Mesendoderm (in vitro differentiated cells): ENCODE results near the gene PTPN21.
"Not testable (repeated sequence)": the region's sequence is repeated elsewhere in the genome, so short reads cannot be mapped to it uniquely, and the experiment has no call there.

Source experiments
- DNase-seq: peaks from one replicate; pipeline ENCODE4 v3.0.0; 2013
- H2AK5ac ChIP-seq: 2 replicates; pipeline ENCODE4 v1.6.1; 2013; ENCODE audit warnings: low read length, inconsistent platforms
- H2BK120ac ChIP-seq: 2 replicates; pipeline ENCODE4 v1.6.1; 2013; ENCODE audit warnings: low read depth, mild to moderate bottlenecking, low read length, moderate library complexity, mixed read lengths
- H2BK15ac ChIP-seq: replicated peaks from 2 replicates; pipeline ENCODE4 v1.6.1; 2013; ENCODE audit warnings: low read depth, mild to moderate bottlenecking, moderate library complexity
- H2BK5ac ChIP-seq: 2 replicates; pipeline ENCODE4 v1.6.1; 2013; ENCODE audit warnings: low read length, inconsistent platforms
- H3K18ac ChIP-seq: 2 replicates; pipeline ENCODE4 v1.6.1; 2013; ENCODE audit warnings: mild to moderate bottlenecking, low read length, mixed read lengths
- H3K23ac ChIP-seq: one replicate; pipeline ENCODE4 v1.6.1; 2013; ENCODE audit warnings: low read length
- H3K27ac ChIP-seq: 2 replicates; pipeline ENCODE4 v1.5.1; 2013; ENCODE audit warnings: low read depth, mild to moderate bottlenecking, inconsistent platforms, low read length, moderate library complexity
- H3K27me3 ChIP-seq: 2 replicates; pipeline ENCODE4 v1.6.1; 2013; ENCODE audit warnings: low read length, control low read depth, mild to moderate bottlenecking, inconsistent platforms; ENCODE audit not compliant: insufficient read depth, poor library complexity
- H3K36me3 ChIP-seq: 2 replicates; pipeline ENCODE4 v1.6.1; 2013; ENCODE audit warnings: low read length, inconsistent platforms; ENCODE audit not compliant: control insufficient read depth, insufficient read depth
- H3K4ac ChIP-seq: one replicate; pipeline ENCODE4 v1.6.1; 2013; ENCODE audit warnings: low read depth, mild to moderate bottlenecking, low read length, moderate library complexity
- H3K4me1 ChIP-seq: 2 replicates; pipeline ENCODE4 v1.6.1; 2013; ENCODE audit warnings: low read depth, low read length, inconsistent platforms; ENCODE audit not compliant: control insufficient read depth
- H3K4me2 ChIP-seq: 2 replicates; pipeline ENCODE4 v1.6.1; 2013; ENCODE audit warnings: low read length
- H3K4me3 ChIP-seq: 2 replicates; pipeline ENCODE4 v1.5.1; 2013; ENCODE audit warnings: mild to moderate bottlenecking, low read length
- H3K56ac ChIP-seq: one replicate; pipeline ENCODE4 v1.6.1; 2013; ENCODE audit warnings: low read length
- H3K79me1 ChIP-seq: 2 replicates; pipeline ENCODE4 v1.6.1; 2013; ENCODE audit warnings: low read length, inconsistent platforms
- H3K79me2 ChIP-seq: 2 replicates; pipeline ENCODE4 v1.6.1; 2013; ENCODE audit warnings: mild to moderate bottlenecking, low read length; ENCODE audit not compliant: control insufficient read depth, insufficient read depth
- H3K9ac ChIP-seq: 2 replicates; pipeline ENCODE4 v1.6.1; 2013; ENCODE audit warnings: low read length, inconsistent platforms
- H4K5ac ChIP-seq: one replicate; pipeline ENCODE4 v1.6.1; 2013; ENCODE audit warnings: low read length
- H4K8ac ChIP-seq: one replicate; pipeline ENCODE4 v1.6.1; 2013; ENCODE audit warnings: low read depth, mild to moderate bottlenecking, control low read depth, low read length, moderate library complexity
- WGBS: extraction: QIAGEN DNeasy Blood & Tissue Kit; methylation state at CpG from one replicate; pipeline ENCODE4 v1.1.7; 2013; ENCODE audit warnings: low lambda C conversion rate, missing lambda C conversion rate; ENCODE audit not compliant: insufficient coverage; ENCODE audit errors: extremely low coverage; 5-methylcytosine and 5-hydroxymethylcytosine counted together

PTPN21 gene

GRCh38 chr14:88535149-88535548, 19.7 kb downstream of the PTPN21 start:
- peak; percentile 91 for DNase-seq
- Histone ChIP-seq H3K4me3 (no peak overlapping the region), H3K4me1 (no peaks in the 10 kb centered on the region)

GRCh38 chr14:88533064-88533602, 21.7 kb downstream of the PTPN21 start:
- no peak overlapping the region for H4K5ac ChIP-seq
- H3K4me2 ChIP-seq = no peak overlapping the region
- no peaks in the 10 kb centered on the region for H3K27me3 ChIP-seq
- no peak overlapping the region for H3K27ac ChIP-seq
- H3K79me1 ChIP-seq = no peaks in the 10 kb centered on the region
- no peak overlapping the region for H2BK15ac ChIP-seq
- H3K4me1 ChIP-seq = no peaks in the 10 kb centered on the region
- H2BK5ac ChIP-seq = no peak overlapping the region
- H3K36me3 ChIP-seq = no peaks in the 10 kb centered on the region
- no peak overlapping the region for H3K18ac ChIP-seq
- no peaks in the 10 kb centered on the region for H3K79me2 ChIP-seq
- DNase-seq = no peak
- H3K4ac ChIP-seq = no peak overlapping the region
- no CpG with 5 or more reads among the region's 6 CpGs for WGBS
- no peak overlapping the region for H3K9ac ChIP-seq
- no peak overlapping the region for H3K56ac ChIP-seq
- H3K23ac ChIP-seq = no peak overlapping the region
- no peak overlapping the region for H3K4me3 ChIP-seq
- H2AK5ac ChIP-seq = no peak overlapping the region
- H2BK120ac ChIP-seq = no peak overlapping the region
- no peak overlapping the region for H4K8ac ChIP-seq

More at GRCh38 chr14:88535149-88535548, 19.7 kb downstream of the PTPN21 start:
- Histone ChIP-seq H4K8ac (no peak overlapping the region), H4K5ac (no peak overlapping the region), H3K4ac (no peak overlapping the region), H3K18ac (no peak overlapping the region), H3K23ac (no peak overlapping the region), H3K36me3 (no peaks in the 10 kb centered on the region), H2BK120ac (no peak overlapping the region), H2AK5ac (no peak overlapping the region), H3K56ac (no peak overlapping the region), H3K27me3 (no peaks in the 10 kb centered on the region), H3K4me2 (no peak overlapping the region), H3K9ac (no peak overlapping the region), H2BK15ac (no peak overlapping the region), H3K27ac (no peak overlapping the region), H2BK5ac (no peak overlapping the region), H3K79me2 (no peaks in the 10 kb centered on the region), H3K79me1 (peaks cover 3% of the 10 kb centered on the region)
- no CpG with 5 or more reads among the region's 4 CpGs for WGBS

DNA sequence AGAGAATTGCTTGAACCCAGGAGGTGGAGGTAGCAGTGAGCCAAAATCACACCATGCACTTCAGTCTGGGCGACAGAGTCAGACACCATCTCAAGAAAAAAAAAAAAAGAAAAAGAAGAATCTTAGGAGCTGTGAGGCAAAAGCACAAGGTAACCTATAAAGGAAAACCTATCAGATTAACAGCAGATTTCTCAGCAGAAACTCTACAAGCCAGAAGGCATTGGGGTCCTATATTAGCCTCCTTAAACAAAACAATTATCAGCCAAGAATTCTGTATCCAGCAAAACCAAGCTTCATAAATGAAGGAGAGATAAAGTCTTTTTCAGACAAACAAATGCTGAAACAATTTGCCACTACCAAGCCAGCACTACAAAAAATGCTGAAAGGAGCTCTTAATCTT, 24.9 kb downstream of the PTPN21 start:
- not testable (repeated sequence) for H3K4me2 ChIP-seq, H3K36me3 ChIP-seq, H2BK120ac ChIP-seq, H2BK5ac ChIP-seq, H3K56ac ChIP-seq, H3K27me3 ChIP-seq, H3K18ac ChIP-seq, H3K27ac ChIP-seq, H2AK5ac ChIP-seq, H3K23ac ChIP-seq, H2BK15ac ChIP-seq, DNase-seq, H4K5ac ChIP-seq, H3K79me2 ChIP-seq, H3K4me3 ChIP-seq, H3K4me1 ChIP-seq, H3K4ac ChIP-seq, H4K8ac ChIP-seq, H3K9ac ChIP-seq, H3K79me1 ChIP-seq
- no CpG with 5 or more reads among the region's 1 CpG for WGBS

DNA sequence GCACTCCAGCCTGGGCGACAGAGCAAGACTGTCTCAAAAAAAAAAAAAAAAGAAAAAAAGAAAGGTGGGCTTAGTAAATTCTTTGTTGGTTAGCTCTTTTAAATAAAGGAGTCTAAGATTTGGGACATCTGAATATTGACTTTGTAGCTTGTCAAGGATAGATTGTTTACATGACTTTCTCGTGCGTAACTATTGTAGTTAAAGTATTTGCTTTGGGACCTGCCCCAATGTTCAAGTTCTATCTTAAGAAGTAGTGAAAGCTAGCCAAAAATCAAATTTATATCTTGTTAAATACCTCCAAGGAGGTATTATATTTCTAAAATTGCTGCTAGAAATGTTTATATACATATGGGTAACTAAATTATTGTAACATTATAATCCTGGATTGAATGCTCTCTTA, 32.4 kb downstream of the PTPN21 start:
- Histone ChIP-seq H2BK120ac (no peak overlapping the region), H3K56ac (no peak overlapping the region), H4K8ac (no peak overlapping the region), H3K79me2 (no peaks in the 10 kb centered on the region), H3K4me1 (no peaks in the 10 kb centered on the region), H3K27ac (no peak overlapping the region), H3K36me3 (no peaks in the 10 kb centered on the region), H4K5ac (no peak overlapping the region), H2BK5ac (no peak overlapping the region), H3K23ac (no peak overlapping the region), H3K79me1 (no peaks in the 10 kb centered on the region), H3K9ac (no peak overlapping the region), H3K18ac (no peak overlapping the region), H3K27me3 (no peaks in the 10 kb centered on the region), H3K4me2 (no peak overlapping the region), H2BK15ac (no peak overlapping the region), H2AK5ac (no peak overlapping the region), H3K4me3 (no peak overlapping the region), H3K4ac (no peak overlapping the region)
- no peak for DNase-seq
- no CpG with 5 or more reads among the region's 3 CpGs for WGBS

DNA sequence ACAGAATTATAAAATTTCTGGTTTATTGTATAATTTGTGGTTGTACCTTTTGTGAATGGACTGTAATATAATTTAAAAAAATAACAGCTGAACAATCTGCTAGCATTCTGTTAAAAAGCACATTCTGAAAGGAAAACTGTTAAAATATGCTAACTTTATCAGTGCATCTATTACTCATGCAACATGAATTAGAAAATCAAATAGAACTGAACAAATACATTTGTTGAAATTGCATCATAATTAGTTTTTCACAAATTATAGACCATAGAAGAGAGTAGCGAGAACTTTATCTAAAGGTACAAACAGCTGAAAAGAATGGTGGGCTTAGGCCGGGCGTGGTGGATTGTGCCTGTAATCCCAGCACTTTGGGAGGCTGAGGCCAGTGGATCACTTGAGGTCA, 33.0 kb downstream of the PTPN21 start:
- H3K18ac ChIP-seq = no peak overlapping the region
- no peak overlapping the region for H3K9ac ChIP-seq
- no peak overlapping the region for H2BK5ac ChIP-seq
- no peak overlapping the region for H2AK5ac ChIP-seq
- H3K27ac ChIP-seq = no peak overlapping the region
- no peaks in the 10 kb centered on the region for H3K4me1 ChIP-seq
- H3K56ac ChIP-seq = no peak overlapping the region
- no CpG with 5 or more reads among the region's 3 CpGs for WGBS
- H4K5ac ChIP-seq = no peak overlapping the region
- no peak overlapping the region for H2BK120ac ChIP-seq
- H3K4me3 ChIP-seq = no peak overlapping the region
- no peaks in the 10 kb centered on the region for H3K27me3 ChIP-seq
- no peaks in the 10 kb centered on the region for H3K79me2 ChIP-seq
- no peak overlapping the region for H3K4me2 ChIP-seq
- no peak for DNase-seq
- no peak overlapping the region for H2BK15ac ChIP-seq
- H3K4ac ChIP-seq = no peak overlapping the region
- no peaks in the 10 kb centered on the region for H3K36me3 ChIP-seq
- H4K8ac ChIP-seq = no peak overlapping the region
- no peak overlapping the region for H3K23ac ChIP-seq
- no peaks in the 10 kb centered on the region for H3K79me1 ChIP-seq

DNA sequence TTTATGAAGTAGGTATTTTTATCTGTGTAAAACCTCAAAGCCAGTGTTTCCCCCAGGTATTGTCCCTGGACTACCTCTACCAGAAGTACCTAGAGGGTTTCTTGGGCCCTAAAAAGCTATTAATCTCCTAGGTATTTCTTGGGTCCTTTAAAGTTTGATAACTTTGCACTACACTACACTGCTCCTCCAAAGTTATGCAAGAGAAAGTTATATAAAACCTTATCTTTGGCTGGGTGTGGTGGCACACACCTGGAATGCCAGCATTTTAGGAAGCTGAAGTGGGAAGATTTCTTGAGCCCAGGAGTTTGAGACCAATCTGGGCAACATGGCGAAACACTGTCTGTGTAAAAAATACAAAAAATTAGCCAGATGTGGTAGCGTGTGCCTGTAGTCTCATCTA, 34.9 kb downstream of the PTPN21 start:
- Histone ChIP-seq H3K27ac (no peak overlapping the region), H3K9ac (no peak overlapping the region), H4K5ac (no peak overlapping the region), H3K27me3 (no peaks in the 10 kb centered on the region), H3K4me1 (no peaks in the 10 kb centered on the region), H3K4me2 (no peak overlapping the region), H3K79me1 (no peaks in the 10 kb centered on the region), H3K56ac (no peak overlapping the region), H4K8ac (no peak overlapping the region), H3K4me3 (no peak overlapping the region), H3K4ac (no peak overlapping the region), H3K23ac (no peak overlapping the region), H3K79me2 (no peaks in the 10 kb centered on the region), H2BK120ac (no peak overlapping the region), H3K18ac (no peak overlapping the region), H3K36me3 (no peaks in the 10 kb centered on the region), H2BK15ac (no peak overlapping the region), H2AK5ac (no peak overlapping the region), H2BK5ac (no peak overlapping the region)
- WGBS = no CpG with 5 or more reads among the region's 2 CpGs
- DNase-seq = no peak
